ENCODE data around the gene TMEM248. TPM values are rescaled to one million over a fixed set of nuclear protein-coding genes. Genes with fewer than 3 reads are reported as not detected.

The TMEM248 gene
- total and polyA plus RNA-seq, 2 experiments from 2014 or later: 40.2 to 73.7 TPM

DNA sequence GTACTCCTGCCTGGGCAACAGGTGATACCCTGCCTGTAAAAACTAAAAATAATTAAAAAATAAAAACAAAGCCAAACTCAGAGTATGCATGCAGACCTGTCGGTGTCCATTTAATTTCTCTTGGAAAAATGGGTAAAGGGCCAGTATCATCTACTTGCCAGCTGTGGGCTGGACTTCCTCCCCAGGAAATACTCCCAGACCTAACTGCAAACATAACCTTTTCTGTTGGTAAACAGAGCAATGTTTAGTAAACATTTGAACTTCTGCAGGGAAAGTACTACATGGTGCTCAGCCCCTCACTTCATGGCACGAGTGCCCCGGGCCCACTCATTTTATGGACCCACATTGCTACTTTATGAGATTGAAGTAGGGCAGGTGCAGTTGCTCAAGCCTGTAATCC is 10.2 kb upstream of the TMEM248 start:
- Histone ChIP-seq H3K4me2 (no peak overlapping the region), H3K36me3 (ENCODE audit: insufficient read depth) (no peaks in the 10 kb centered on the region), H2AFZ (no peak overlapping the region), H4K20me1 (replicated peaks; ENCODE audit: insufficient read depth) (no peaks in the 10 kb centered on the region), H3K27me3 (ENCODE audit: insufficient read depth) (no peaks in the 10 kb centered on the region), H3K9me2 (ENCODE audit: insufficient read depth) (no peaks in the 10 kb centered on the region), H3K27ac (ENCODE audit: low read depth) (no peak overlapping the region), H3F3A (replicated peaks; ENCODE audit: low read depth) (no peaks in the 10 kb centered on the region), H3K4me1 (ENCODE audit: insufficient read depth) (no peaks in the 10 kb centered on the region), H3K79me2 (replicated peaks; ENCODE audit: insufficient read depth) (no peaks in the 10 kb centered on the region), H3K4me3 (no peak overlapping the region)
- Mint-ChIP-seq H3K4me1 (no peaks in the 10 kb centered on the region), H3K36me3 (ENCODE audit: low read depth) (peaks cover 3% of the 10 kb centered on the region; the same call in 1 of the 3 replicates), H3K27ac (no peak overlapping the region), H3K9me3 (no peaks in the 10 kb centered on the region), H3K27me3 (ENCODE audit: insufficient read depth, low read depth, poor library complexity) (peaks cover 7% of the 10 kb centered on the region), H3K4me3 (no peak overlapping the region)
- TF ChIP-seq EZH2phosphoT487 (IDR thresholded peaks at IDR 0.05; ENCODE audit: unreplicated experiment) (no peak), ETS1 (IDR thresholded peaks at IDR 0.05) (no peak), JUNB (IDR thresholded peaks at IDR 0.05; ENCODE audit: unreplicated experiment) (no peak), CREB1 (CRISPR knock-in tag; IDR thresholded peaks at IDR 0.05; ENCODE audit: low read depth) (no peak), EZH2 (IDR thresholded peaks at IDR 0.05; ENCODE audit: low read depth, unreplicated experiment) (no peak), ZNF462 (CRISPR knock-in tag; IDR thresholded peaks at IDR 0.05) (no peak), STAT1 (IDR thresholded peaks at IDR 0.05; ENCODE audit: unreplicated experiment) (no peak), NANOG (IDR thresholded peaks at IDR 0.05; ENCODE audit: borderline replicate concordance) (no peak), ZNF114 (CRISPR knock-in tag; IDR thresholded peaks at IDR 0.05) (no peak), ZNF331 (CRISPR knock-in tag; IDR thresholded peaks at IDR 0.05; ENCODE audit: low read depth) (no peak)
- TF ChIP-seq, protein P1, sequence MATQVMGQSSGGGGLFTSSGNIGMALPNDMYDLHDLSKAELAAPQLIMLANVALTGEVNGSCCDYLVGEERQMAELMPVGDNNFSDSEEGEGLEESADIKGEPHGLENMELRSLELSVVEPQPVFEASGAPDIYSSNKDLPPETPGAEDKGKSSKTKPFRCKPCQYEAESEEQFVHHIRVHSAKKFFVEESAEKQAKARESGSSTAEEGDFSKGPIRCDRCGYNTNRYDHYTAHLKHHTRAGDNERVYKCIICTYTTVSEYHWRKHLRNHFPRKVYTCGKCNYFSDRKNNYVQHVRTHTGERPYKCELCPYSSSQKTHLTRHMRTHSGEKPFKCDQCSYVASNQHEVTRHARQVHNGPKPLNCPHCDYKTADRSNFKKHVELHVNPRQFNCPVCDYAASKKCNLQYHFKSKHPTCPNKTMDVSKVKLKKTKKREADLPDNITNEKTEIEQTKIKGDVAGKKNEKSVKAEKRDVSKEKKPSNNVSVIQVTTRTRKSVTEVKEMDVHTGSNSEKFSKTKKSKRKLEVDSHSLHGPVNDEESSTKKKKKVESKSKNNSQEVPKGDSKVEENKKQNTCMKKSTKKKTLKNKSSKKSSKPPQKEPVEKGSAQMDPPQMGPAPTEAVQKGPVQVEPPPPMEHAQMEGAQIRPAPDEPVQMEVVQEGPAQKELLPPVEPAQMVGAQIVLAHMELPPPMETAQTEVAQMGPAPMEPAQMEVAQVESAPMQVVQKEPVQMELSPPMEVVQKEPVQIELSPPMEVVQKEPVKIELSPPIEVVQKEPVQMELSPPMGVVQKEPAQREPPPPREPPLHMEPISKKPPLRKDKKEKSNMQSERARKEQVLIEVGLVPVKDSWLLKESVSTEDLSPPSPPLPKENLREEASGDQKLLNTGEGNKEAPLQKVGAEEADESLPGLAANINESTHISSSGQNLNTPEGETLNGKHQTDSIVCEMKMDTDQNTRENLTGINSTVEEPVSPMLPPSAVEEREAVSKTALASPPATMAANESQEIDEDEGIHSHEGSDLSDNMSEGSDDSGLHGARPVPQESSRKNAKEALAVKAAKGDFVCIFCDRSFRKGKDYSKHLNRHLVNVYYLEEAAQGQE (IDR thresholded peaks at IDR 0.05; ENCODE audit: unreplicated experiment): no peak
- TF ChIP-seq, protein P2, sequence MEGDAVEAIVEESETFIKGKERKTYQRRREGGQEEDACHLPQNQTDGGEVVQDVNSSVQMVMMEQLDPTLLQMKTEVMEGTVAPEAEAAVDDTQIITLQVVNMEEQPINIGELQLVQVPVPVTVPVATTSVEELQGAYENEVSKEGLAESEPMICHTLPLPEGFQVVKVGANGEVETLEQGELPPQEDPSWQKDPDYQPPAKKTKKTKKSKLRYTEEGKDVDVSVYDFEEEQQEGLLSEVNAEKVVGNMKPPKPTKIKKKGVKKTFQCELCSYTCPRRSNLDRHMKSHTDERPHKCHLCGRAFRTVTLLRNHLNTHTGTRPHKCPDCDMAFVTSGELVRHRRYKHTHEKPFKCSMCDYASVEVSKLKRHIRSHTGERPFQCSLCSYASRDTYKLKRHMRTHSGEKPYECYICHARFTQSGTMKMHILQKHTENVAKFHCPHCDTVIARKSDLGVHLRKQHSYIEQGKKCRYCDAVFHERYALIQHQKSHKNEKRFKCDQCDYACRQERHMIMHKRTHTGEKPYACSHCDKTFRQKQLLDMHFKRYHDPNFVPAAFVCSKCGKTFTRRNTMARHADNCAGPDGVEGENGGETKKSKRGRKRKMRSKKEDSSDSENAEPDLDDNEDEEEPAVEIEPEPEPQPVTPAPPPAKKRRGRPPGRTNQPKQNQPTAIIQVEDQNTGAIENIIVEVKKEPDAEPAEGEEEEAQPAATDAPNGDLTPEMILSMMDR (conservative IDR thresholded peaks at IDR 0.05; ENCODE audit: low read depth in 2 of 2): no peak
- ATAC-seq (no peak), DNase-seq (ENCODE audit: low spot score) (no peak)
